Measurements from ENCODE around the gene DNAJC7.

DNA sequence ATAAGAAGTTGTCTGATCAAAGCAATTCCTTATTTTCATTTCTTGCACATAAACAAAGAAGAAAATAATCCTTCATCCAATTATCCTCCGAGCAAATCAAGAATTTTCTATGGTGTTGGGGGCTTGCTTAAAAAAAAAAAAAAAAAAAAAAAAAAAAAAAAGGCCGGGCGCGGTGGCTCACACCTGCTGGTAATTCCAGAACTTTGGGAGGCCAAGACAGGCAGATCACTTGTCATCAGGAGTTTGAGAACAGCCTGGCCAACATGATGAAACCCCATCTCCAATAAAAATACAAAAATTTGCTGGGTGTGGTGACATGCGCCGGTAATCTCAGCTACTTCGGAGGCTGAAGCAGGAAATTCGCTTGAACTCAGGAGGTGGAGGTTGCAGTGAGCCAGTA is 31.3 kb downstream of the DNAJC7 start:
- TF ChIP-seq, protein P1, sequence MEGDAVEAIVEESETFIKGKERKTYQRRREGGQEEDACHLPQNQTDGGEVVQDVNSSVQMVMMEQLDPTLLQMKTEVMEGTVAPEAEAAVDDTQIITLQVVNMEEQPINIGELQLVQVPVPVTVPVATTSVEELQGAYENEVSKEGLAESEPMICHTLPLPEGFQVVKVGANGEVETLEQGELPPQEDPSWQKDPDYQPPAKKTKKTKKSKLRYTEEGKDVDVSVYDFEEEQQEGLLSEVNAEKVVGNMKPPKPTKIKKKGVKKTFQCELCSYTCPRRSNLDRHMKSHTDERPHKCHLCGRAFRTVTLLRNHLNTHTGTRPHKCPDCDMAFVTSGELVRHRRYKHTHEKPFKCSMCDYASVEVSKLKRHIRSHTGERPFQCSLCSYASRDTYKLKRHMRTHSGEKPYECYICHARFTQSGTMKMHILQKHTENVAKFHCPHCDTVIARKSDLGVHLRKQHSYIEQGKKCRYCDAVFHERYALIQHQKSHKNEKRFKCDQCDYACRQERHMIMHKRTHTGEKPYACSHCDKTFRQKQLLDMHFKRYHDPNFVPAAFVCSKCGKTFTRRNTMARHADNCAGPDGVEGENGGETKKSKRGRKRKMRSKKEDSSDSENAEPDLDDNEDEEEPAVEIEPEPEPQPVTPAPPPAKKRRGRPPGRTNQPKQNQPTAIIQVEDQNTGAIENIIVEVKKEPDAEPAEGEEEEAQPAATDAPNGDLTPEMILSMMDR (IDR thresholded peaks at IDR 0.05; ENCODE audit: low read length) = no peak
- TF ChIP-seq EZH2 (optimal IDR thresholded peaks at IDR 0.05; ENCODE audit: low read depth, low read length) (no peak), EZH2phosphoT487 (IDR thresholded peaks at IDR 0.05; ENCODE audit: low read length) (no peak)
